NCI-H82 treated with DMSO at 0.1 percent for 48 hours (cell line): ENCODE data around the gene TGFA.

ENCODE experiments used
- DNase-seq: peaks from one replicate; lab custom pipeline; 2025; ENCODE audit not compliant: unreplicated experiment; lab: John Stamatoyannopoulos, UW

The TGFA gene

GRCh38 chr2:70553334-70553583 is 367 bp downstream of the TGFA start:
- no peak for DNase-seq

DNA sequence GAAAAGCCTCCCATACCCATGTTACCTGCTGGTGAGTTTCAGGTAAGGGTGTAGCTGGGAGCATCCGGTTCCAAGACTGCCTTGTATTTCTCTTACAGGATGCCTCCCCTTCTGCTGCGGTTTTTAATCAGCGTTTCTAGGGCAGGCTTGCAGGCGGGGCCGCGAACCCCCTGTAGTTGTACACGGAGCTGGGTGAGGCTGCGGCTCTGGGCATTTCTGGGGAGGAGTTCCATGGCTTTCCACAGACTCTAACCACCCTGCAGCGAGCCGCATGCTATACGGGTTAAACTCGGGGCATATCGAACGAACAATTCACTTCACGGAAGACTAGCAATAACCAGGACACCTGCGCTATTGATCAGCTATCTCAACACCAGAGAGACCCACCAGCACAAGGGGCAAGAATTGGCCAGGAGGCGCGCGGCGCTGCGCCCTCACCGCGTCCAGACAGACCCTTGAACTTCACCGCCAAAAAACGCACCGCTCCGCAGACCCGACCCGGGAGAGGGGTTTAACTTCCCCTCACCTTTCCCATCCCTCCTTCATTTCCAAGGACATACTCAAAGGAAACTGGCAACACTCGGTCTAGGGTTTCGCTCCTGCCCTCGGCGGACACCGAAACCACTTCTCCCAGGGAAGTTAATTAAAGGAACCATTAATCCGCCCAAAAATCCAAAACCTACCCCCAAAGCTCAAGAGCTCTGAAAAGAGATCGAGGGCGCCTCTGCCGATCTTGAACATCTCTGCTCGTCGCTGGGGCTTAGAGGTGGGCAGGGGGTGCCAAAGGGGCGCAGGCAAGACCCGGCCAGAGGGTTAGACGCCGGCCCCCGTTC is 909 bp downstream of the TGFA start:
- DNase-seq, result no peak

- no peak for DNase-seq
These were observed 2.5 kb downstream of the TGFA start for GRCh38 chr2:70551167-70551566.

DNA sequence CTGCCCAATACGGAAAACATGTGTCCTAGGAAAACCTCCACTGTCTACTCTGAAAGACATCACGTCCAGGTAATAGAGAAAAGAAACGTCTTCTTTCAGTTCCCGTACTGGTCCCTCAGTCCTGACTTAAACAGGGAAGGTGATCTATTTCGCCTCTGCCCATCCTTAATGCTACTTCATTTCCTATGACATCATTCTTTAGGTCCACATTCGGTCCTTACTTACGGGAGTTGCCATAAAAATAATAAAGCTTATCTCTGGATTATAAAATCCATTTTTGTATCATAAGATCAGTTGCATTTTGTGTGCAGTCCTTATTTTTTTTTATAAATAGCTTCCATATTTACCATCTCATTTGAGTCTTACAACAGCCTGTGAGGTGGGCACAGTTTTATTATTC is 3.7 kb downstream of the TGFA start:
- DNase-seq, result no peak

DNA sequence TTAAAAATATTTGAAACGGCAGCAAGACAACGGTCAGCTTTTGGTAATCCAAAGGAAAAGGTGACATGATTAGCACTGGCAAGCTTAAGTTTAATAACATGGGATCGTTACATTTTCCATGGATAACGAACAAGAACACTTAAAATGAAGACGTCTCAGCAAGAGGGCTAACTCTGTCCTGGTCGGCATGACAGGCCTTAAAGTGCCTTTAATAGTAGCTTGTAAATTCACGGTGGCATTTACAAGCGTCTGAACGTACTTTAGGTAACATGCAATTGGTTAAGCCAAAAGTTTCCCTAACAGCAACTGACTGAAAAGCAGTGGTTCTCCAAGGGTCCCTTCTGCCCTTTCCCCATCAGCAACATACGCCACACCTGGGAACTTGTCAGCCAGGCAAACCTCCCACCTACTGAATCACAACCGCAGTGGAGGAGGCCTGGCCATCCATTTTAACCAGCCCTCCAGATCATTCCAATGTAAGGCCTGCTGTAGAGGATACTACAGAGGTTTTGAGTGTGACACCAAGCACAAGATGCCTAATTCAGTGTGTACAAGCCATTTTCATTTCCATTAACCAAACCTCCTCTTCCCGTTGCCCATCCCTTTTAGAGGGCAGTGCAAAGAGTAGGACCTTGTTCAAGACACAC is 4.4 kb downstream of the TGFA start:
- no peak for DNase-seq

DNA sequence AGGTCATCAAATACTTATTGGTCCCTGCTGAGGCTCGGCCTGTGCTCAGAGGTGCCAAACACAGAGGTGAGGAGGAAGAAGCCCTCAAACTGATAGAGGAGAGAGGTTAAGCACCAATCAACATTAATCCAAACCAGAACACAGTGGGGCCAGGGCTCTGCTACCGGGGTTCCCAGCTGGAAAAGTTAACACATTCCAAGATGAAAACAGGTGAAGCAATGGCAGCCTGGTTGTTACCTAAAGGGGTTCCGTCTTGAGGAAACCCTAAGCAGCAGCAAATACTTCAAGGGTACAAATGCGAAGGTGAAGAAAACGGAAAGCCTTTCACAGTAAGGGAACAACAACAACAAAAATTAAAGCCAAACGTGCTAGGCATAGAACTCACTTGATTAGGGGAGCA is 5.4 kb downstream of the TGFA start:
- DNase-seq, result no peak

GRCh38 chr2:70546885-70547284 is 6.7 kb downstream of the TGFA start:
- no peak for DNase-seq

- no peak for DNase-seq
These were observed 7.2 kb downstream of the TGFA start for GRCh38 chr2:70546376-70546775.

DNA sequence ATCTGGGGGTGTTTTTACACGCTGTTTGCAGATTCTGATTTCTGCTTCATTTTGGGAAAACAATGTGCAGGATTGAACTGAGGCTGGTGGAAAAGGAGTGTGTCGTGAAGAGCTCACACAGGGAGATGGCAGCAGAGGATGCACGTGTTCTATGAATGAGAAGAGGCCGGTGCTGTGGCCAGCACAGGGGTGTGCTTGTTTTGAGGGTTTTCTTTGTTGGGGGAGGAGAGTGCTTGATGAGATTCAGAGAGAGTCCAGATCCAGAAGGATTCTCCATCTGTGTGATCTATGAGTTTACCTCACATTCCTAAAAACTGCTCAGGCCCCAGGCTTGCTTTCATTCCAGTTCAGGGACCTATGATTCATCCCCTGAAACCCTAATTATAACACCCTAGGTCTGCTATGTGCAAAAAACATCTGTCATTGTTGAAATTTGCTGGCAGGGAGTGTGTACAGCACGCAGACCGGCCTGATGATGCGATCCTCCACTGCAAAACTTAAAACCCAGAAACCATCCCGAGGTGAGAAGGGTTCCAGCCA is 12.1 kb downstream of the TGFA start:
- no peak for DNase-seq

DNA sequence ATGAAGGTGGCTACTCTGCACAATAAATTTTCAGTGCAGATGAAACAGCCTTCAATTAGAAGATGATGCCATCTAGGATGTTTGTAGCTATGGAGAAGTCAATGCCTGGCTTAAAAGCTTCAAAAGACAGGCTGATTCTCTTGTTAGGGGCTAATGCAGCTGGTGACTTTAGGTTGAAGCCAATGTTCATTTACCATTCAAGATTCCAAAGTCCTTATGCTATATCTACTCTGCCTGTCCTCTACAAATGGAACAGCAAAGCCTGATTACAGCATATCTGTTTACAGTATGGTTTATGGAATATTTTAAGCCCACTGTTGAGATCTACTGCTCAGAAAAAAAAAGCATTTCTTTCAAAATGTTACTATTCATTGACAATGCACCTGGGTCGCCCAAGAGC is 15.8 kb downstream of the TGFA start:
- DNase-seq, result no peak

DNA sequence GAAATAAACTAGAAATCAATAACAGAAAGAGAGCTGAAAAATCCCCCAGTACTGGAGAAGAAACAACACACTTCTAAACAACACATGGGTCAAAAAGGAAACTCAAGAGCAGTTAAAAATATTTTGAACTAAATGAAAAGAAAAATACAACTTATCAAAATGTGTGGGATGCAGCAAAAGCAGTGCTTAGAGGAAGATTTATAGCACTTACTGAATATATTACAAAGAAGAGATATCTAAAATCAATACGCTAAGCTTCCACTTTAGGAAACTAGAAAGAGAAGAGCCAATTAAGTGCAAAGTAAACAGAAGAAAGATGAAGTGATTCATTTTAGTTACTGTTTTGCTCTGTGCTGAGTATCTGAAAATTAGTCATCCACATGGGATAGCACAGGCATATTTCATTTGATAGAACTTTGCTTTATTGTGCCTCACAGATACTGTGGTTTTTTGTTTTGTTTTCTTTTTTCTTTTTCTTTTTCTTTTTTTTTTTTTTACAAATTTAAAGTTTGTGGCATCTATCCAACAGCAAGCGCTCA is 17.0 kb downstream of the TGFA start:
- DNase-seq, result no peak

DNA sequence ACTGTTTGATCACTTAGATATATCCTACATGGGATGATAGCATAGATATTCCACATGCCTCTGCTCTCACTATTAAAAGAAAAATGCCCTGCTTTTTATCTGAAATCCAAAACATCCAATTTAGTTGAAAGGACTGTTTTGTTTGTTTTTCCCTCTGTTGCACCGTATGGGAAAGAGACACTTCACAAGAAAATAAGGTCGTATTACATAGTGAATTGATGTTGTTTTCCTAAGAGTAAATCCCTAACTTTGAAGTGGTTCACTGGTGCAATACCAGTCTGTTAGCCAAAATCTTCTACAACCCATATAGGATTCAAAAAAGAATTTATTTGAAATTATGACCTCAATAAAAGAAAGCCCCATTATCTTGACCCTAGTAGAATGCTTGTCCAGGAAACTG is 18.1 kb downstream of the TGFA start:
- no peak for DNase-seq

DNA sequence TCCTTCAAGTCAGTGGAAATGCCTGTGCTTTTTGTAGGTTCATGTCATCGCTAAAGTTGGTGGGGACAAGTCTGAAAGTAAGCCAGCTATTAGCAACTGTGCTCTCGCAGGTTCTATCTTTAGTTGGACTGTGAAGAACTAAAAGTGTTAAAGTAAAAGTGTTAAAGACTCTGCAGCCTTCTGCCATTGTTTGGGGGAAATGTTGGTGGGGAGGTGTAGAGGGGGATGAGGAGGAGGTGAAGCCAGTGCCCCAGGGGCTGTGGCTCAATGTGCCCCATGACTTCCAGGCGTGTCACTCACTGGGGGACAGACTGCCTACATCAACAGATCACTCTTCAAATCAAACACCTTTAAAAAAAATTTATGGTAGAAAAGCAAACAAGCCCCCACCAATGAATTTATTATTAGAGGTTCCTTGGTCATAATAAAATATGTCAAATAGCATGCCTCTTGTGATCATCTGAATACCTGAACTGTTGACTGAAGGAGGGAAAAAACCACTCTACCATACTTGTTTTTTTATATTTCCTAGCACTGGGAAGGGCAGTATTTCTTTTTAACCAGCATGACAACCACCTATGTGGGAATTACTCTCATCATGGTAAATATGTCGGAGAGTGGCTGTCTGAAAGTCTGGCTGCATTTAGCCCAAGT is 19.3 kb downstream of the TGFA start:
- no peak for DNase-seq

- no peak for DNase-seq
These were observed 21.2 kb downstream of the TGFA start for GRCh38 chr2:70532244-70532935.

DNA sequence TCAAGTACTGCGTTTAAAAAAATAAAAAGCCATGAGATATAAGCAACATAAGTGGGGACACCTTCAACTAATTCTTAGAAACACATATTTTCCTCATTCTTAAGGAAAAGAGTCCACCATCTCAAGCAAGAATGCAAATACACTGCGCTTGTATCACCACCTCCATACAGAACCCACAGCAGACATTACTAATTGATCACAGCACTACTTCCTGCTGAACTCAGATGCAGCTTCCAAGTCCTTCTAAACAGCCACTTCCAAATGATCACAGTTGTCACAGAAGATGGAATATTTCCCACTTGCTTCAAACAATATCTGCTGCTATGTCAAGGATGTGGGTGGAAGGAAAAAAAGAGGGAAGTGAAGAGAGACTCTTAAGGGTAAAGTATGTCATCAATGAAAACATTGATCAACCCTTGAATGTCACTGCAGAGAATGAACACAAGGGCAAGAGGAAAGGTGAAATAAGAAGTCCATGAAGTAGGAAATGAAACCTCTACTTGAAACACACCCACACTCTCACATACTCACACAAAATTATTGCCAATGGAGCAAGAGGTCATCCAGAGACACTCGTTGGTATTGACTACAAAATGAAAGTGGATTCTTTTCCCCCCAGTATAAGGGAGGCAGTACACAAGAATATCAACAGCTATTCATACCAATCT is 22.1 kb downstream of the TGFA start:
- no peak for DNase-seq

DNA sequence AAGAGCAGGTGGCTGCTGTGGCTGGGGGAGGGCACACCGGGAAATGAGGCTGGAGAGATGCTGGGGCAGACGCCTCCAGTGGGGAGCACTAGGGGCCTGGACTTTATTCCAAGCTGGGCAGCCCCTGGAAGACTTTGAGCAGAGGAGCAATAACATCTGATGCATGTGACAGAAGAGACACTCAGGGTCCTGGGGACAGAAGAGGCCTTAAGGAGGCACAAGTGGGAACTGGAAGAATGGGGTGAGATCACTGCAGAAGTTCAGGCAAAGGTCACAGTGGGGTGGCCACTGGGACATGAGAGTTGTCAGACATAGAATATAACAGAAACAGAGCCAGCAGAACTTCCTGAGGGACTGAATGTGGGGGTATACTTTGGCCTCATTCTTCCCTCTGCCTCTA is 24.0 kb downstream of the TGFA start:
- DNase-seq, result no peak

GRCh38 chr2:70528929-70529328 is 24.7 kb downstream of the TGFA start:
- no peak for DNase-seq

GRCh38 chr2:70528276-70528675 is 25.4 kb downstream of the TGFA start:
- no peak for DNase-seq

DNA sequence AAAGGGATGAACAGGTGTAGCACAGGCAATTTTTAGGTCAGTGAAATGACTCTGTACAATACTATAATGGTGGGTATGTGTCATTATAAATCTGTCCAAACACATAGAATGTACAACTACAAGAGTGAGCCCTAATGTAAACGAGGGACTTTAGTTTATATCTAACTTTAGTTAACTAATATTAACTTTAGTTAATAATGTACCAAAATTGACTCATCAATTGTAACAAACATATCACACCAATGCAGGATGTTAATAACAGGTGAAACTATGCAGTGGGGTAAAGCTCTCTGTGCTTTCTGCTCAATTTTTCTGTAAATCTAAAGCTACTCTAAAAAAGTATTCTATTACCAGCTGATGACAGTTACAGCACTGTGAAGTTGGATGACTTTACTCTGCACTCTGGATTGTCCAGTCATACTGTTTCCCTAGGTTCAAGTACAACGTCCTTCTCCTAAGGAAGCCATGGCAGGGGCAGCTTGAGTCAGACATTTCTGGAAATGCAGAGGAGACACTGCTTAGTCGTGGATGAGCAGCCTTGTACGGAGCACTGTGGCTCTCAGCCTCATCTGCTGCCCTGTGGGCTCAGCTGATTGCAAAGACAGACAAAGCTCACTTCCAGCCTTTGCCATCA is 26.1 kb downstream of the TGFA start:
- no peak for DNase-seq

GRCh38 chr2:70526126-70526525 is 27.5 kb downstream of the TGFA start:
- DNase-seq, result no peak
